Loucy (cell line): ENCODE results near the gene PDGFA.

Experiments
- CTCF ChIP-seq: fragments of 200-600 bp; sonication (generic); conservative IDR thresholded peaks from 2 replicates; pipeline ENCODE4 v1.5.1; 2014; ENCODE audit warnings: mild to moderate bottlenecking, antibody characterized with exemption, low read length
- EZH2phosphoT487 ChIP-seq: fragments of 200-600 bp; IDR thresholded peaks from 2 replicates; pipeline ENCODE4 v1.6.1; 2018; ENCODE audit warnings: antibody characterized with exemption, mild to moderate bottlenecking, moderate library complexity, borderline replicate concordance

GRCh38 chr7:545470-545869 is 25.8 kb upstream of the PDGFA start:
- TF ChIP-seq CTCF (no peak), EZH2phosphoT487 (no peak)
